GM19438 (cell line): ENCODE data around the gene PARP12.

Source experiments
- ATAC-seq: cut with Tn5 transposase; IDR thresholded peaks from one replicate; pipeline ENCODE4 v1.9.1; 2021; ENCODE audit warnings: low read depth; ENCODE audit not compliant: unreplicated experiment

PARP12 gene

GRCh38 chr7:139993592-139993991 is 69.2 kb downstream of the PARP12 start:
- no peak for ATAC-seq

DNA sequence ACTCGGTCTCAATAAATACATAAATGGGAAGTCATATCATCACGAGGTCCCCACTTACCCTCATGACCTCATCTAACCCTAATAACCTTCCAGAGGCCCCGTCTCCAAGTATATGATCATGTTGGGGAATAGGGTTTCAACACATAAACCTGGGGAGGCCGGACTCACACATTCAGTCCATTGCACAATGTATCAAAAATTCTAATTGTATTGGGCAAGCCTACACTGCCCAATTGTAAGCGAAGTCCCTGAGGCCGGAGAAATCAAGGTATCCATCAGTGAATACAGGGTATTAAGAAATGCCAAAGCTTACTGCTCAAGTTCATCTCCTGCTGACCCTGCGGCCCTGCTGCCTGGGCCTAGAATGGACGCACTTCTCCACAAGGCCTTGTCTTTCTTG is 69.6 kb downstream of the PARP12 start:
- no peak for ATAC-seq

- ATAC-seq = no peak
Observed at GRCh38 chr7:139992353-139993044, 70.3 kb downstream of the PARP12 start.

GRCh38 chr7:139991911-139992310 is 70.8 kb downstream of the PARP12 start:
- no peak for ATAC-seq

DNA sequence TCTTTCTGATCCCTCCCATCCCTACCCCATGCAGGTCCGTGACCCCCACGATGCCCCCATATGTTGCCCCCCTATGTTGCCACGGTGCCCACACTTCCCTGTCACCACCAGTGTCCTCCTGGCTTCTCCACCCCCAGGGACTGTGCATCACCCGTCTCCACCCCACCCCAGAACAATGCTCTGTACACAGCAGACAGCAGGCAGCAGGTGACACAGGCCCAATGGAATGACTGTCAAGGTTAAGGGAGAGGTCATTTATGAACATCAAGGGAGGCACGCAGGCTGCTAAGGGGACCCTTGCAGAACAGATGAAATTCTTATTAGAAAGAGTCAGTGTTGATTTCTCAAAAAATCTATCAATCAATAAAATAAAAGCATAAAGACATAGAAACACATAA is 71.5 kb downstream of the PARP12 start:
- ATAC-seq = no peak

DNA sequence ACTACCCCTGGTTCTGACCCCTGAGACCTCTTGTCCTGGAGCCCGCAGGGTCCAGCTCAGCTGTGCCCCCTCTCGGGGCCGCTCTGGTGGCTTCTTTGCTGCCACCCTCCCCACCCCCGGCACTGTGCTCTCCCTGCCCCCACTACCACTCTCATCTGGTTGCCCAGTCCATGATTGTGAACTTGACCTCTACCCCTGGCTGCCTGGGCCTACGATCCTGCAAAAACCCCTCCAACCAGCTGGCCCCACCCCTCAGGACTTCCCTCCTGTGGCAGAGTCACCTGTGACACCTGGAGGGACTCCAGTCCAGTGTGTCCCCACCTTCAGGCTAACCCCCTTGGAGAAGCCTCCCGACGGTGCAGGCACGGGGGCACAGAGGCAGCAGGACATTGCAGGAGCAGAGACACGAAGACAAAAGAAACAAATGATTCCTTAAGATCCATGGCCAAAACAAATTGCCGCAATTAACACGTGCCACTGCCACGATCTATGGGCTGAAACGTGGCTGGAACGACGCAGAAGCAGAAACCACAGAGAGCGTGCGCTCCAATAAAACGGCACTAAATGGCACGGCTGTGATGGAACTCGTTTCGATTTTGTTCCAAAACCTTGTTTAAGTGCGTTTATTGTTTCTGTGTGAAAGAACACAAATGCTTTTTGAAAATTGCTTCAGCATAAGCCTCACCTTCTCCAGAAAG is 72.0 kb downstream of the PARP12 start:
- ATAC-seq = no peak

- ATAC-seq = no peak
Observed at GRCh38 chr7:139990142-139990535, 72.6 kb downstream of the PARP12 start.

GRCh38 chr7:139989366-139990141 is 73.2 kb downstream of the PARP12 start:
- ATAC-seq = no peak

- no peak for ATAC-seq
Observed at GRCh38 chr7:139987691-139988516, 74.8 kb downstream of the PARP12 start.

DNA sequence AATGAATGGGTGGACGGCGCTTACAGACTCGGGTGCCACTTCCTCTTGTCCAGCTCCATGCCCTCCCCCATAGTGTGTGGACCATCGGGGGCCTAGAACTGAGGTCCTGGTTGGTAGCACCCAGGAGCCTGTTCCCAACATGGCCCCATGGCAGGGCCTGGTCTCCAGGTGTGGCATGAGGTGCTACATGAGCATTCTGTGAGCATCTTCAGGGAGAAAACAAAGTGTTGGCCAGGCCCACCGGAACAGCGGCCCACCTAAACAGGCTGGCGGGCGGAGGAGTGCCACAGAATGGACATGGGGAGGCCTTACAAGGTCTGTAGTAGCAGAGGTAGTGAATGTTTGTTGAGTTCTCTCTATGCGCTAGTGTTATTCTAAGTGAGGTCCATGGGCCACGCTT is 76.9 kb downstream of the PARP12 start:
- no peak for ATAC-seq

GRCh38 chr7:139984642-139985539 is 77.9 kb downstream of the PARP12 start:
- ATAC-seq = no peak

GRCh38 chr7:139982927-139983920 is 79.5 kb downstream of the PARP12 start:
- ATAC-seq = no peak

GRCh38 chr7:139981511-139981895 is 81.2 kb downstream of the PARP12 start:
- no peak for ATAC-seq

DNA sequence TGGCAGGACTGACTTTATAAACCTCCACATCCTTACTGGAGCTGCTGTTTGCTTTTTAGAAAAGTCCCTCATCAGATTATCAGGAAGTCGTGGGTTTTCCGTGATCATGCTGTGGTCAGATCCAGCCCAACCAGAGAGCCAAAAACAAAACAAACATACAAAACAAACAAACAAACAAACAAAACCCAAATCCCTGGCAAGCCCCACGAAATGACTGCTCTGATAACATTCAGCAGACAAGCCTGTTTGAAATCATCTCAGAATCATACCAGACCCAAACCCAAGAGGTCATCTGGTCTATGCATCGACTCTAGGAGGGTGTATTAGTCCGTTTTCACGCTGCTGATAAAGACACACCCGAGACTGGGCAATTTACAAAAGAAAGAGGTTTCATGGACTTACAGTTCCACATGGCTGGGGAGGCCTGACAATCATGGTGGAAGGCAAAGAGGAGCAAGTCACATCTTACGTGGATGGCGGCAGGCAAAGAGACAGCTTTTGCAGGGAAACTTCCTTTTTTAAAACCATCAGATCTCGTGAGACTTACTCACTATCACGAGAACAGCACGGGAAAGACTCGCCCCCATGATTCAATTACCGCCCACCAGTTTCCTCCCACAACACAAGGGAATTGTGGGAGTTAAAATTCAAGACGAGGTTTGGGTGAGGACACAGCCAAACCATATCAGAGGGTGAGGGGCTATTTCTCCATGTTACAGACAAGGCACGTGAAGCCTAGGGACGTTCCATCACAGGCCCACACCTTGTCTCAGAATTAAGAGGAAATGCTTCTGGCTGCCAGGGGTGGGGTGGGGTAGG is 85.7 kb downstream of the PARP12 start:
- ATAC-seq = no peak

- ATAC-seq = no peak
Observed at GRCh38 chr7:139976055-139976837, 86.5 kb downstream of the PARP12 start.

GRCh38 chr7:139974179-139974811 is 88.5 kb downstream of the PARP12 start:
- no peak for ATAC-seq
